MM.1S (cell line): ENCODE results near the gene SPRED1.

Experiments used
- DNase-seq: peaks from one replicate; pipeline ENCODE4 v3.0.0-alpha.2; 2015
- H2AFZ ChIP-seq: fragments of 300-600 bp; sonication (generic); 2 replicates; pipeline ENCODE4 v1.6.0; 2016; ENCODE audit warnings: antibody characterized with exemption, low read length
- H3F3A ChIP-seq: fragments of 300-600 bp; sonication (generic); 2 replicates; pipeline ENCODE4 v1.6.1; 2016; ENCODE audit warnings: mild to moderate bottlenecking, antibody characterized with exemption, low read length, moderate library complexity, mixed read lengths; ENCODE audit not compliant: insufficient read depth
- H3K27ac ChIP-seq: fragments of 300-600 bp; sonication (generic); 2 replicates; pipeline ENCODE4 v1.5.1; 2016; ENCODE audit warnings: mild to moderate bottlenecking, low read length
- H3K27me3 ChIP-seq: fragments of 300-600 bp; sonication (generic); replicated peaks from 2 replicates; pipeline ENCODE4 v1.6.0; 2016; ENCODE audit warnings: low read length; ENCODE audit not compliant: insufficient read depth
- H3K36me3 ChIP-seq: fragments of 300-600 bp; sonication (generic); replicated peaks from 2 replicates; pipeline ENCODE4 v1.6.1; 2016; ENCODE audit warnings: mild to moderate bottlenecking, low read length, mixed read lengths; ENCODE audit not compliant: insufficient read depth
- H3K4me1 ChIP-seq: fragments of 300-600 bp; sonication (generic); 2 replicates; pipeline ENCODE4 v1.6.1; 2016; ENCODE audit warnings: low read length, mixed read lengths
- H3K4me2 ChIP-seq: fragments of 300-600 bp; sonication (generic); 2 replicates; pipeline ENCODE4 v1.6.0; 2016; ENCODE audit warnings: low read depth, low read length
- H3K4me3 ChIP-seq: fragments of 300-600 bp; sonication (generic); 2 replicates; pipeline ENCODE4 v1.5.1; 2016; ENCODE audit warnings: low read length, mixed read lengths
- H3K79me2 ChIP-seq: fragments of 300-600 bp; sonication (generic); 2 replicates; pipeline ENCODE4 v1.6.1; 2016; ENCODE audit warnings: mixed run types, low read length, mixed read lengths
- H3K9ac ChIP-seq: fragments of 300-600 bp; sonication (generic); 2 replicates; pipeline ENCODE4 v1.6.1; 2016; ENCODE audit warnings: low read length, mixed read lengths
- H3K9me2 ChIP-seq: fragments of 300-600 bp; sonication (generic); replicated peaks from 2 replicates; pipeline ENCODE4 v1.6.1; 2016; ENCODE audit warnings: mild to moderate bottlenecking, low read length, mixed read lengths; ENCODE audit not compliant: insufficient read depth
- H3K9me3 ChIP-seq: fragments of 300-600 bp; sonication (generic); replicated peaks from 2 replicates; pipeline ENCODE4 v1.6.1; 2016; ENCODE audit warnings: mild to moderate bottlenecking, low read length, mixed read lengths; ENCODE audit not compliant: insufficient read depth
- H4K20me1 ChIP-seq: fragments of 300-600 bp; sonication (generic); 2 replicates; pipeline ENCODE4 v1.6.1; 2016; ENCODE audit warnings: mild to moderate bottlenecking, low read length, moderate library complexity, mixed read lengths; ENCODE audit not compliant: insufficient read depth
- EZH2 ChIP-seq: fragments of 300-600 bp; sonication (generic); optimal IDR thresholded peaks from 2 replicates; pipeline ENCODE3; 2017; ENCODE audit warnings: low read depth, mild to moderate bottlenecking, antibody characterized with exemption, low read length, mixed read lengths
- EZH2phosphoT487 ChIP-seq: fragments of 300-600 bp; sonication (generic); IDR thresholded peaks from 2 replicates; pipeline ENCODE4 v1.6.1; 2018; ENCODE audit warnings: antibody characterized with exemption, low read length
- TF ChIP-seq, protein P1 (sequence below): fragments of 300-600 bp; sonication (generic); IDR thresholded peaks from 2 replicates; pipeline ENCODE4 v1.5.1; 2016; ENCODE audit warnings: antibody characterized with exemption, low read length, mixed read lengths

SPRED1 gene

GRCh38 chr15:38335116-38335515, 82.5 kb downstream of the SPRED1 start:
- Histone ChIP-seq H3K27ac (no peak overlapping the region), H3K4me1 (no peaks in the 10 kb centered on the region), H3K9ac (no peak overlapping the region), H3K4me2 (no peak overlapping the region), H3K9me3 (no peaks in the 10 kb centered on the region), H3K36me3 (no peaks in the 10 kb centered on the region), H2AFZ (no peak overlapping the region), H3K4me3 (no peak overlapping the region), H3F3A (no peaks in the 10 kb centered on the region), H3K79me2 (no peaks in the 10 kb centered on the region), H3K27me3 (no peaks in the 10 kb centered on the region), H3K9me2 (no peaks in the 10 kb centered on the region), H4K20me1 (no peaks in the 10 kb centered on the region)
- TF ChIP-seq, protein P1, sequence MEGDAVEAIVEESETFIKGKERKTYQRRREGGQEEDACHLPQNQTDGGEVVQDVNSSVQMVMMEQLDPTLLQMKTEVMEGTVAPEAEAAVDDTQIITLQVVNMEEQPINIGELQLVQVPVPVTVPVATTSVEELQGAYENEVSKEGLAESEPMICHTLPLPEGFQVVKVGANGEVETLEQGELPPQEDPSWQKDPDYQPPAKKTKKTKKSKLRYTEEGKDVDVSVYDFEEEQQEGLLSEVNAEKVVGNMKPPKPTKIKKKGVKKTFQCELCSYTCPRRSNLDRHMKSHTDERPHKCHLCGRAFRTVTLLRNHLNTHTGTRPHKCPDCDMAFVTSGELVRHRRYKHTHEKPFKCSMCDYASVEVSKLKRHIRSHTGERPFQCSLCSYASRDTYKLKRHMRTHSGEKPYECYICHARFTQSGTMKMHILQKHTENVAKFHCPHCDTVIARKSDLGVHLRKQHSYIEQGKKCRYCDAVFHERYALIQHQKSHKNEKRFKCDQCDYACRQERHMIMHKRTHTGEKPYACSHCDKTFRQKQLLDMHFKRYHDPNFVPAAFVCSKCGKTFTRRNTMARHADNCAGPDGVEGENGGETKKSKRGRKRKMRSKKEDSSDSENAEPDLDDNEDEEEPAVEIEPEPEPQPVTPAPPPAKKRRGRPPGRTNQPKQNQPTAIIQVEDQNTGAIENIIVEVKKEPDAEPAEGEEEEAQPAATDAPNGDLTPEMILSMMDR: no peak
- TF ChIP-seq EZH2phosphoT487 (no peak), EZH2 (no peak)
- DNase-seq: no peak

GRCh38 chr15:38344351-38344750, 91.7 kb downstream of the SPRED1 start:
- Histone ChIP-seq H3K4me2 (no peak overlapping the region), H3K4me1 (no peaks in the 10 kb centered on the region), H4K20me1 (no peaks in the 10 kb centered on the region), H3K27me3 (no peaks in the 10 kb centered on the region), H3K4me3 (no peak overlapping the region), H2AFZ (no peak overlapping the region), H3F3A (no peaks in the 10 kb centered on the region), H3K79me2 (no peaks in the 10 kb centered on the region), H3K36me3 (0 out of 2 replicates have a peak, but pooled peaks cover 4% of the 10 kb centered on the region), H3K27ac (no peak overlapping the region), H3K9ac (no peak overlapping the region), H3K9me2 (no peaks in the 10 kb centered on the region), H3K9me3 (no peaks in the 10 kb centered on the region)
- DNase-seq: no peak
- TF ChIP-seq, protein P1: no peak
- TF ChIP-seq EZH2phosphoT487: no peak
- TF ChIP-seq EZH2: no peak

GRCh38 chr15:38349251-38349650, 96.6 kb downstream of the SPRED1 start:
- no peaks in the 10 kb centered on the region for H3K9me2 ChIP-seq
- H4K20me1 ChIP-seq: no peaks in the 10 kb centered on the region

More at GRCh38 chr15:38349251-38349650, 96.6 kb downstream of the SPRED1 start:
- H3K9me3 ChIP-seq: no peaks in the 10 kb centered on the region
- no peak overlapping the region for H3K27ac ChIP-seq
- no peaks in the 10 kb centered on the region for H3F3A ChIP-seq
- TF ChIP-seq EZH2phosphoT487 (no peak), EZH2 (no peak)
- TF ChIP-seq, protein P1: no peak
- DNase-seq: no peak
- no peak overlapping the region for H3K4me2 ChIP-seq
- no peak overlapping the region for H2AFZ ChIP-seq
- no peaks in the 10 kb centered on the region for H3K27me3 ChIP-seq
- H3K9ac ChIP-seq: no peak overlapping the region
- H3K79me2 ChIP-seq: no peaks in the 10 kb centered on the region
- 0 out of 2 replicates have a peak, but pooled peaks cover 4% of the 10 kb centered on the region for H3K36me3 ChIP-seq
- H3K4me1 ChIP-seq: no peaks in the 10 kb centered on the region
- H3K4me3 ChIP-seq: no peak overlapping the region
